ENCODE results near the gene PRKAB2. TPM values are rescaled to one million over a fixed set of nuclear protein-coding genes. Genes with fewer than 3 reads are reported as not detected.

PRKAB2 gene
- total and polyA plus RNA-seq, 9 of the 15 experiments (the other 6 are each of a cell fraction or from before 2014, with no cell fraction given), result 2.3 to 20.8 (median 7.9) TPM

DNA sequence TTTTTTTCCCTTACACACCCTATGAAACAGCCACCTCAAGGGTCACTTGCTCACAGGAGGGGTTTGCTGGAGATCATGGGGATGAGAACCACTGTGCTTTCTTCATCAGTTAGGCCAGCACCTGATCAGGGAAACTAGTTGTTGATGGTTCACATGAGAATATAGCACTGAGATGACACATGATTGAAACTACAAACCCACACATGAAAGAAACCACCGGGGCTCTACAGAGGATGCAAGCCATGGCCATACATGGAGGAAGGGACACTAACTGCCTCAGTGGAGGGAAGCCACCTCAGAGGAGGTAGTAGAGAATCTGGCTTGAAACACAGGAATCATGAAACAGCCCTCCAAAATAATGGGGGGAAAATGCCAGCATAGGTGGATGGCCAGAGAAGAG is 63.2 kb downstream of the PRKAB2 start:
- no TSS peak for BruUV-seq (replicated peaks)
- TF ChIP-seq CBFB (CRISPR knock-in tag; IDR thresholded peaks at IDR 0.05), result no peak
- TF ChIP-seq, protein P1, sequence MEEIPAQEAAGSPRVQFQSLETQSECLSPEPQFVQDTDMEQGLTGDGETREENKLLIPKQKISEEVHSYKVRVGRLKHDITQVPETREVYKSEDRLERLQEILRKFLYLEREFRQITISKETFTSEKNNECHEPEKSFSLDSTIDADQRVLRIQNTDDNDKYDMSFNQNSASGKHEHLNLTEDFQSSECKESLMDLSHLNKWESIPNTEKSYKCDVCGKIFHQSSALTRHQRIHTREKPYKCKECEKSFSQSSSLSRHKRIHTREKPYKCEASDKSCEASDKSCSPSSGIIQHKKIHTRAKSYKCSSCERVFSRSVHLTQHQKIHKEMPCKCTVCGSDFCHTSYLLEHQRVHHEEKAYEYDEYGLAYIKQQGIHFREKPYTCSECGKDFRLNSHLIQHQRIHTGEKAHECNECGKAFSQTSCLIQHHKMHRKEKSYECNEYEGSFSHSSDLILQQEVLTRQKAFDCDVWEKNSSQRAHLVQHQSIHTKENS (CRISPR knock-in tag; IDR thresholded peaks at IDR 0.05), result no peak
- no peak for TF ChIP-seq ETV5 (CRISPR knock-in tag; IDR thresholded peaks at IDR 0.05; ENCODE audit: low read depth)
- TF ChIP-seq SP1 (CRISPR knock-in tag; IDR thresholded peaks at IDR 0.05), result no peak
- no peak for TF ChIP-seq SREBF1 (IDR thresholded peaks at IDR 0.05; ENCODE audit: borderline replicate concordance, low read depth, low read length)
- TF ChIP-seq CBFA2T3 (IDR thresholded peaks at IDR 0.05), result no peak
- Histone ChIP-seq H3K4me1 (replicated peaks in 1 of 2; ENCODE audit: control insufficient read depth in 2 of 2, insufficient read depth in 2 of 2, low read length in 2 of 2) (peaks cover 0 to 6% of the 10 kb centered on the region in 2 experiments; a peak in 1 of 5 replicates), H3K9me1 (ENCODE audit: control insufficient read depth, insufficient read depth, low read length) (no peaks in the 10 kb centered on the region), H4K20me1 (replicated peaks; ENCODE audit: control insufficient read depth, insufficient read depth, low read length) (no peaks in the 10 kb centered on the region), H3K4me2 (ENCODE audit: insufficient read depth, low read length) (no peak overlapping the region), H3K36me3 (ENCODE audit: control insufficient read depth, insufficient read depth, low read length) (no peaks in the 10 kb centered on the region), H3K27ac (ENCODE audit: extremely low read depth, low read depth, low read length) (no peak overlapping the region), H3K4me3 (no peak overlapping the region), H3K9ac (ENCODE audit: insufficient read depth in 1 of 2, low read depth in 2 of 2, low read length in 2 of 2) (no peak overlapping the region), H3K27me3 (ENCODE audit: control insufficient read depth in 2 of 2, insufficient read depth in 2 of 2, low read length in 2 of 2) (peaks cover 2 to 29% of the 10 kb centered on the region in 2 experiments; a peak in 4 of 5 replicates), H2AFZ (ENCODE audit: low read depth, low read length) (no peak overlapping the region), H3K9me3 (replicated peaks; ENCODE audit: control insufficient read depth, insufficient read depth, low read depth, low read length) (no peaks in the 10 kb centered on the region), H3K79me2 (ENCODE audit: control insufficient read depth, insufficient read depth, low read length) (no peaks in the 10 kb centered on the region)
- FAIRE-seq (no peak), ATAC-seq (no peak), DNase-seq (ENCODE audit: extremely low read depth in 1 of 4, low spot score in 3 of 4) (no peak)
- intact Hi-C loops (cut with micrococcal nuclease), result no loop called here
- WGBS (ENCODE audit: insufficient coverage, low coverage, missing lambda C conversion rate), result 0% methylated on average over 1 of the region's 1 CpG
- ChIA-PET CTCF (ENCODE audit: low intra/inter-chr PET ratio) (no interaction called here), POLR2A (interaction anchor here (1.2 kb wide), 1 partner anchor 24 kb away, joined by 5 read pairs; no protein-coding TSS in a partner anchor)
- in situ Hi-C loops (cut with MboI), result no loop called here
